ENCODE results near the gene ROCK2.

DNA sequence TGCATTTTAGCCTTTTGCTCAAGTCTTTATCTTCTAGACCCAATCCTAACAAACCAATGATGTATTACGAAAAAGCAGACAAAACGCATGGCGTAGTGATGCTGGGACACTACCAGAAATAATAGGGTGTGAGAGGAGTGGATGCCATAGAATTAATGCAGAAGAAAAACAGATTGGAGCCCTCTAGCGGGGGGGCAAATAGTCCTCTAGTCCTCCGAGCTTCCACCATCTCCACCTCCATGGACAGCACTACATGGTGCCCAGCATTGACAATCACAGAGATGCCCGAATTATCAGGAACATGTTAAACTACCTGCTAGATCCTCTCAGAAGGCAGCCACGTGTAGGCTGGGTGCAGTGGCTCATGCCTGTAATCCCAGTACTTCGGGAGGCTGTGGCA, 15.4 kb upstream of the ROCK2 start:
- TF ChIP-seq, protein P1, sequence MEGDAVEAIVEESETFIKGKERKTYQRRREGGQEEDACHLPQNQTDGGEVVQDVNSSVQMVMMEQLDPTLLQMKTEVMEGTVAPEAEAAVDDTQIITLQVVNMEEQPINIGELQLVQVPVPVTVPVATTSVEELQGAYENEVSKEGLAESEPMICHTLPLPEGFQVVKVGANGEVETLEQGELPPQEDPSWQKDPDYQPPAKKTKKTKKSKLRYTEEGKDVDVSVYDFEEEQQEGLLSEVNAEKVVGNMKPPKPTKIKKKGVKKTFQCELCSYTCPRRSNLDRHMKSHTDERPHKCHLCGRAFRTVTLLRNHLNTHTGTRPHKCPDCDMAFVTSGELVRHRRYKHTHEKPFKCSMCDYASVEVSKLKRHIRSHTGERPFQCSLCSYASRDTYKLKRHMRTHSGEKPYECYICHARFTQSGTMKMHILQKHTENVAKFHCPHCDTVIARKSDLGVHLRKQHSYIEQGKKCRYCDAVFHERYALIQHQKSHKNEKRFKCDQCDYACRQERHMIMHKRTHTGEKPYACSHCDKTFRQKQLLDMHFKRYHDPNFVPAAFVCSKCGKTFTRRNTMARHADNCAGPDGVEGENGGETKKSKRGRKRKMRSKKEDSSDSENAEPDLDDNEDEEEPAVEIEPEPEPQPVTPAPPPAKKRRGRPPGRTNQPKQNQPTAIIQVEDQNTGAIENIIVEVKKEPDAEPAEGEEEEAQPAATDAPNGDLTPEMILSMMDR (conservative IDR thresholded peaks at IDR 0.05 in 1 of 2, IDR thresholded peaks at IDR 0.05 in 1 of 2; ENCODE audit: low read depth in 1 of 2, low read length in 2 of 2): no peak
- TF ChIP-seq EZH2 (IDR thresholded peaks at IDR 0.05; ENCODE audit: low read length, missing control alignments): no peak
